ENCODE data around the gene FAM227A. TPM values are rescaled to one million over a fixed set of nuclear protein-coding genes. Genes with fewer than 3 reads are reported as not detected.

Gene FAM227A
- total and polyA plus RNA-seq, 2 of the 8 experiments (the other 6 are each of a cell fraction or from before 2014, with no cell fraction given): 2.1 to 3.9 TPM

DNA sequence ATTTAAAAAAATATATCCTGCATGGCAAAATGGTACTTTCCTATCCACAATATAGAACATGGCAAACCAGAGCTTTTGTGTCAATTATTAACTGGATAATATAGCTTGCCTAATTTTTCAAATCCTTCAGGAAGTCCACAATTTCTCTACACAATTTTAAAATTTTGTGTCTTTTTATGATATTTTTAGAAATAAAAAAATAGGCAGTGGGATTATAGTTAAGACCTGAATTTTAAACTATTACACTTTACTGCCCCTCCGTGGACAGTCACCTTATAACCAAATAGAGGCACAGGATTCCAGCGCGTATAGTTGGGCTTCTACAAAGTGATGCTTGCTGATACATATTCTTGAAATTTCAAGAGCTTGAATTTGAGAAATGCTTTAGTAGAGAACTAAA is 84.1 kb downstream of the FAM227A start (continued):
- TF ChIP-seq, protein P1, sequence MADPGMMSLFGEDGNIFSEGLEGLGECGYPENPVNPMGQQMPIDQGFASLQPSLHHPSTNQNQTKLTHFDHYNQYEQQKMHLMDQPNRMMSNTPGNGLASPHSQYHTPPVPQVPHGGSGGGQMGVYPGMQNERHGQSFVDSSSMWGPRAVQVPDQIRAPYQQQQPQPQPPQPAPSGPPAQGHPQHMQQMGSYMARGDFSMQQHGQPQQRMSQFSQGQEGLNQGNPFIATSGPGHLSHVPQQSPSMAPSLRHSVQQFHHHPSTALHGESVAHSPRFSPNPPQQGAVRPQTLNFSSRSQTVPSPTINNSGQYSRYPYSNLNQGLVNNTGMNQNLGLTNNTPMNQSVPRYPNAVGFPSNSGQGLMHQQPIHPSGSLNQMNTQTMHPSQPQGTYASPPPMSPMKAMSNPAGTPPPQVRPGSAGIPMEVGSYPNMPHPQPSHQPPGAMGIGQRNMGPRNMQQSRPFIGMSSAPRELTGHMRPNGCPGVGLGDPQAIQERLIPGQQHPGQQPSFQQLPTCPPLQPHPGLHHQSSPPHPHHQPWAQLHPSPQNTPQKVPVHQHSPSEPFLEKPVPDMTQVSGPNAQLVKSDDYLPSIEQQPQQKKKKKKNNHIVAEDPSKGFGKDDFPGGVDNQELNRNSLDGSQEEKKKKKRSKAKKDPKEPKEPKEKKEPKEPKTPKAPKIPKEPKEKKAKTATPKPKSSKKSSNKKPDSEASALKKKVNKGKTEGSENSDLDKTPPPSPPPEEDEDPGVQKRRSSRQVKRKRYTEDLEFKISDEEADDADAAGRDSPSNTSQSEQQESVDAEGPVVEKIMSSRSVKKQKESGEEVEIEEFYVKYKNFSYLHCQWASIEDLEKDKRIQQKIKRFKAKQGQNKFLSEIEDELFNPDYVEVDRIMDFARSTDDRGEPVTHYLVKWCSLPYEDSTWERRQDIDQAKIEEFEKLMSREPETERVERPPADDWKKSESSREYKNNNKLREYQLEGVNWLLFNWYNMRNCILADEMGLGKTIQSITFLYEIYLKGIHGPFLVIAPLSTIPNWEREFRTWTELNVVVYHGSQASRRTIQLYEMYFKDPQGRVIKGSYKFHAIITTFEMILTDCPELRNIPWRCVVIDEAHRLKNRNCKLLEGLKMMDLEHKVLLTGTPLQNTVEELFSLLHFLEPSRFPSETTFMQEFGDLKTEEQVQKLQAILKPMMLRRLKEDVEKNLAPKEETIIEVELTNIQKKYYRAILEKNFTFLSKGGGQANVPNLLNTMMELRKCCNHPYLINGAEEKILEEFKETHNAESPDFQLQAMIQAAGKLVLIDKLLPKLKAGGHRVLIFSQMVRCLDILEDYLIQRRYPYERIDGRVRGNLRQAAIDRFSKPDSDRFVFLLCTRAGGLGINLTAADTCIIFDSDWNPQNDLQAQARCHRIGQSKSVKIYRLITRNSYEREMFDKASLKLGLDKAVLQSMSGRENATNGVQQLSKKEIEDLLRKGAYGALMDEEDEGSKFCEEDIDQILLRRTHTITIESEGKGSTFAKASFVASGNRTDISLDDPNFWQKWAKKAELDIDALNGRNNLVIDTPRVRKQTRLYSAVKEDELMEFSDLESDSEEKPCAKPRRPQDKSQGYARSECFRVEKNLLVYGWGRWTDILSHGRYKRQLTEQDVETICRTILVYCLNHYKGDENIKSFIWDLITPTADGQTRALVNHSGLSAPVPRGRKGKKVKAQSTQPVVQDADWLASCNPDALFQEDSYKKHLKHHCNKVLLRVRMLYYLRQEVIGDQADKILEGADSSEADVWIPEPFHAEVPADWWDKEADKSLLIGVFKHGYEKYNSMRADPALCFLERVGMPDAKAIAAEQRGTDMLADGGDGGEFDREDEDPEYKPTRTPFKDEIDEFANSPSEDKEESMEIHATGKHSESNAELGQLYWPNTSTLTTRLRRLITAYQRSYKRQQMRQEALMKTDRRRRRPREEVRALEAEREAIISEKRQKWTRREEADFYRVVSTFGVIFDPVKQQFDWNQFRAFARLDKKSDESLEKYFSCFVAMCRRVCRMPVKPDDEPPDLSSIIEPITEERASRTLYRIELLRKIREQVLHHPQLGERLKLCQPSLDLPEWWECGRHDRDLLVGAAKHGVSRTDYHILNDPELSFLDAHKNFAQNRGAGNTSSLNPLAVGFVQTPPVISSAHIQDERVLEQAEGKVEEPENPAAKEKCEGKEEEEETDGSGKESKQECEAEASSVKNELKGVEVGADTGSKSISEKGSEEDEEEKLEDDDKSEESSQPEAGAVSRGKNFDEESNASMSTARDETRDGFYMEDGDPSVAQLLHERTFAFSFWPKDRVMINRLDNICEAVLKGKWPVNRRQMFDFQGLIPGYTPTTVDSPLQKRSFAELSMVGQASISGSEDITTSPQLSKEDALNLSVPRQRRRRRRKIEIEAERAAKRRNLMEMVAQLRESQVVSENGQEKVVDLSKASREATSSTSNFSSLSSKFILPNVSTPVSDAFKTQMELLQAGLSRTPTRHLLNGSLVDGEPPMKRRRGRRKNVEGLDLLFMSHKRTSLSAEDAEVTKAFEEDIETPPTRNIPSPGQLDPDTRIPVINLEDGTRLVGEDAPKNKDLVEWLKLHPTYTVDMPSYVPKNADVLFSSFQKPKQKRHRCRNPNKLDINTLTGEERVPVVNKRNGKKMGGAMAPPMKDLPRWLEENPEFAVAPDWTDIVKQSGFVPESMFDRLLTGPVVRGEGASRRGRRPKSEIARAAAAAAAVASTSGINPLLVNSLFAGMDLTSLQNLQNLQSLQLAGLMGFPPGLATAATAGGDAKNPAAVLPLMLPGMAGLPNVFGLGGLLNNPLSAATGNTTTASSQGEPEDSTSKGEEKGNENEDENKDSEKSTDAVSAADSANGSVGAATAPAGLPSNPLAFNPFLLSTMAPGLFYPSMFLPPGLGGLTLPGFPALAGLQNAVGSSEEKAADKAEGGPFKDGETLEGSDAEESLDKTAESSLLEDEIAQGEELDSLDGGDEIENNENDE (IDR thresholded peaks at IDR 0.05; ENCODE audit: insufficient replicate concordance, low read length): peak; percentile 55
- peak; percentile 68 to 71 for TF ChIP-seq RAD21 (IDR thresholded peaks at IDR 0.05 in 1 of 2, conservative IDR thresholded peaks at IDR 0.05 in 1 of 2; ENCODE audit: low read depth in 2 of 2, low read length in 2 of 2)
- no peak for TF ChIP-seq SAP30 (IDR thresholded peaks at IDR 0.05; ENCODE audit: insufficient read depth, insufficient replicate concordance, low read length)
- no peak for TF ChIP-seq ATF2 (IDR thresholded peaks at IDR 0.05; ENCODE audit: low read length)
- no peak for TF ChIP-seq TAF7 (optimal IDR thresholded peaks at IDR 0.05; ENCODE audit: borderline replicate concordance, low read depth, low read length)
- TF ChIP-seq, protein P2, sequence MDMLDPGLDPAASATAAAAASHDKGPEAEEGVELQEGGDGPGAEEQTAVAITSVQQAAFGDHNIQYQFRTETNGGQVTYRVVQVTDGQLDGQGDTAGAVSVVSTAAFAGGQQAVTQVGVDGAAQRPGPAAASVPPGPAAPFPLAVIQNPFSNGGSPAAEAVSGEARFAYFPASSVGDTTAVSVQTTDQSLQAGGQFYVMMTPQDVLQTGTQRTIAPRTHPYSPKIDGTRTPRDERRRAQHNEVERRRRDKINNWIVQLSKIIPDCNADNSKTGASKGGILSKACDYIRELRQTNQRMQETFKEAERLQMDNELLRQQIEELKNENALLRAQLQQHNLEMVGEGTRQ (IDR thresholded peaks at IDR 0.05; ENCODE audit: low read length): no peak
- no peak for TF ChIP-seq TAF1 (IDR thresholded peaks at IDR 0.05; ENCODE audit: low read depth, low read length)
